Suprapubic skin (tissue), 4 donors: ENCODE measurements around the gene HTR3A. TPM values are rescaled to one million over a fixed set of nuclear protein-coding genes. Genes with fewer than 3 reads are reported as not detected.
"Not testable (repeated sequence)": the region's sequence is repeated elsewhere in the genome, so short reads cannot be mapped to it uniquely, and the experiment has no call there.

ENCODE experiments used
- DNase-seq, 2 donors: peaks; one replicate each; pipeline ENCODE4 v3.0.0-alpha.2; 2019; ENCODE audit warnings: low spot score in 2 of 2
- H3K27ac ChIP-seq: fragments of 200-600 bp; sonication (generic); one replicate; pipeline ENCODE4 v1.5.1; 2019
- H3K27me3 ChIP-seq: fragments of 200-600 bp; sonication (generic); one replicate; pipeline ENCODE4 v1.5.1; 2019
- H3K36me3 ChIP-seq: fragments of 200-600 bp; sonication (generic); one replicate; pipeline ENCODE4 v1.5.1; 2019
- H3K4me1 ChIP-seq: fragments of 200-600 bp; sonication (generic); one replicate; pipeline ENCODE4 v1.5.1; 2019
- H3K4me3 ChIP-seq: fragments of 200-600 bp; sonication (generic); one replicate; pipeline ENCODE4 v1.5.1; 2019; ENCODE audit warnings: mild to moderate bottlenecking
- H3K9me3 ChIP-seq: fragments of 200-600 bp; sonication (generic); one replicate; pipeline ENCODE4 v1.5.1; 2019
- EP300 ChIP-seq: sonication (generic); formaldehyde crosslinking; IDR thresholded peaks from one replicate; pipeline ENCODE4 v1.6.1; 2017; ENCODE audit warnings: antibody characterized with exemption
- POLR2A ChIP-seq, 2 donors: fragments of 450-650 bp; IDR thresholded peaks; one replicate each; pipeline ENCODE4 v1.6.1; 2017; ENCODE audit warnings: antibody characterized with exemption in 2 of 2, mild to moderate bottlenecking in 2 of 2, moderate library complexity in 2 of 2
- POLR2AphosphoS5 ChIP-seq, 3 donors: sonication (generic); formaldehyde crosslinking; IDR thresholded peaks; one replicate each; pipeline ENCODE4 v1.6.1; 2017; ENCODE audit warnings: antibody characterized with exemption in 3 of 3
- WGBS: methylation state at CpG from one replicate; pipeline ENCODE4 v1.1.5; 2018; 5-methylcytosine and 5-hydroxymethylcytosine counted together
- total RNA-seq, 4 donors: library from RNA; depleted of rRNA; stranded (reverse); fragments of >200 nt; gene quantifications; one replicate each; pipeline ENCODE4 v1.1.0, GENCODE V29; 2016
- TF ChIP-seq, protein P1 (sequence below), 2 donors: fragments of 200-600 bp in 1 of 2; fragments of 450-650 bp in 1 of 2; sonication (generic) in 1 of 2; IDR thresholded peaks; one replicate each; pipeline ENCODE4 v1.5.1; 2016 to 2019; ENCODE audit warnings: antibody characterized with exemption in 2 of 2, mild to moderate bottlenecking in 1 of 2, moderate library complexity in 1 of 2

The HTR3A gene
- under 1 TPM in 2 of 4 donors, not detected in 2; 0.68 TPM for total RNA-seq

GRCh38 chr11:113974741-113975470, at the start of gene HTR3A:
HTR3A (plus strand) TSS chr11:113975108; CDS start chr11:113975326, 218 bp downstream.
- H3K27me3 ChIP-seq: peaks cover 38% of the 10 kb centered on the region
- H3K27ac ChIP-seq: no peak within 1 kb of the TSS
- H3K9me3 ChIP-seq: no peaks in the 10 kb centered on the region
- H3K4me3 ChIP-seq: no peak within 1 kb of the TSS
- H3K4me1 ChIP-seq: no peaks in the 10 kb centered on the region
- no peak for DNase-seq
- H3K36me3 ChIP-seq: no peaks in the 10 kb centered on the region
- TF ChIP-seq POLR2A (IDR thresholded peaks at IDR 0.05) (no peak), EP300 (no peak), POLR2AphosphoS5 (IDR thresholded peaks at IDR 0.05) (no peak)
- TF ChIP-seq, protein P1, sequence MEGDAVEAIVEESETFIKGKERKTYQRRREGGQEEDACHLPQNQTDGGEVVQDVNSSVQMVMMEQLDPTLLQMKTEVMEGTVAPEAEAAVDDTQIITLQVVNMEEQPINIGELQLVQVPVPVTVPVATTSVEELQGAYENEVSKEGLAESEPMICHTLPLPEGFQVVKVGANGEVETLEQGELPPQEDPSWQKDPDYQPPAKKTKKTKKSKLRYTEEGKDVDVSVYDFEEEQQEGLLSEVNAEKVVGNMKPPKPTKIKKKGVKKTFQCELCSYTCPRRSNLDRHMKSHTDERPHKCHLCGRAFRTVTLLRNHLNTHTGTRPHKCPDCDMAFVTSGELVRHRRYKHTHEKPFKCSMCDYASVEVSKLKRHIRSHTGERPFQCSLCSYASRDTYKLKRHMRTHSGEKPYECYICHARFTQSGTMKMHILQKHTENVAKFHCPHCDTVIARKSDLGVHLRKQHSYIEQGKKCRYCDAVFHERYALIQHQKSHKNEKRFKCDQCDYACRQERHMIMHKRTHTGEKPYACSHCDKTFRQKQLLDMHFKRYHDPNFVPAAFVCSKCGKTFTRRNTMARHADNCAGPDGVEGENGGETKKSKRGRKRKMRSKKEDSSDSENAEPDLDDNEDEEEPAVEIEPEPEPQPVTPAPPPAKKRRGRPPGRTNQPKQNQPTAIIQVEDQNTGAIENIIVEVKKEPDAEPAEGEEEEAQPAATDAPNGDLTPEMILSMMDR (IDR thresholded peaks at IDR 0.05): no peak
- 25% methylated on average over 10 of the region's 12 CpGs for WGBS

- Histone ChIP-seq H3K27ac (no peak overlapping the region), H3K27me3 (peaks cover 10% of the 10 kb centered on the region), H3K4me3 (no peak overlapping the region), H3K4me1 (no peaks in the 10 kb centered on the region), H3K9me3 (no peaks in the 10 kb centered on the region), H3K36me3 (no peaks in the 10 kb centered on the region)
- no peak for TF ChIP-seq EP300
- no peak for TF ChIP-seq POLR2A (IDR thresholded peaks at IDR 0.05)
- no peak for TF ChIP-seq POLR2AphosphoS5 (IDR thresholded peaks at IDR 0.05)
- TF ChIP-seq, protein P1 (IDR thresholded peaks at IDR 0.05): no peak
- DNase-seq: peak in 1 of 2 donors; percentile 38
- WGBS: 45% methylated on average over 12 of the region's 12 CpGs
These were observed 48.4 kb upstream of the HTR3A start for GRCh38 chr11:113926273-113927197.

DNA sequence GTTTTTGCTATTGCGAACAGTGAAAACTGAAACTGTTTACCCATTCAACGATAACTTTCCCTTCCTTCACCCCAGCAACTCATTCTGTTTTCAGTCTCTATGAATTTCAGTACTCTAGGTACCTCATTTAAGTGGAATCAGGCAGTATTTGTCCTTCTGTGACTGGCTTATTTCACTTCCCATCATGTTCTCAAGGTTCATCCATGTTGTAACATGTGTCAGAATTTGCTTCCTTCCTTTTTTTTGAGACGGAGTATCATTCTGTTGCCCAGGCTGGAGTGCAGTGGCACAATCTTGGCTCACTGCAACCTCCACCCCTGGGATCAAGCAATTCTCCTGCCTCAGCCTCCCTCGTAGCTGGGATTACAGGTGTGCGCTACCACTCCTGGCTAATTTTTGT, 46.6 kb upstream of the HTR3A start:
- Histone ChIP-seq H3K27ac (no peak overlapping the region), H3K27me3 (no peaks in the 10 kb centered on the region), H3K9me3 (no peaks in the 10 kb centered on the region), H3K4me3 (no peak overlapping the region), H3K4me1 (no peaks in the 10 kb centered on the region), H3K36me3 (no peaks in the 10 kb centered on the region)
- WGBS: 89% methylated on average over 5 of the region's 5 CpGs
- no peak for DNase-seq
- TF ChIP-seq POLR2A (IDR thresholded peaks at IDR 0.05): no peak
- TF ChIP-seq POLR2AphosphoS5 (IDR thresholded peaks at IDR 0.05): no peak
- no peak for TF ChIP-seq EP300
- TF ChIP-seq, protein P1 (IDR thresholded peaks at IDR 0.05): no peak

- Histone ChIP-seq H3K9me3 (no peaks in the 10 kb centered on the region), H3K27me3 (peaks cover 9% of the 10 kb centered on the region), H3K4me1 (no peaks in the 10 kb centered on the region), H3K4me3 (no peak overlapping the region), H3K36me3 (no peaks in the 10 kb centered on the region), H3K27ac (no peak overlapping the region)
- TF ChIP-seq EP300 (no peak), POLR2AphosphoS5 (IDR thresholded peaks at IDR 0.05) (no peak), POLR2A (IDR thresholded peaks at IDR 0.05) (no peak)
- TF ChIP-seq, protein P1 (IDR thresholded peaks at IDR 0.05): no peak
- peak in 1 of 2 donors; percentile 18 for DNase-seq
- 76% methylated on average over 7 of the region's 7 CpGs for WGBS
These were observed 42.1 kb upstream of the HTR3A start for GRCh38 chr11:113932788-113933187.

DNA sequence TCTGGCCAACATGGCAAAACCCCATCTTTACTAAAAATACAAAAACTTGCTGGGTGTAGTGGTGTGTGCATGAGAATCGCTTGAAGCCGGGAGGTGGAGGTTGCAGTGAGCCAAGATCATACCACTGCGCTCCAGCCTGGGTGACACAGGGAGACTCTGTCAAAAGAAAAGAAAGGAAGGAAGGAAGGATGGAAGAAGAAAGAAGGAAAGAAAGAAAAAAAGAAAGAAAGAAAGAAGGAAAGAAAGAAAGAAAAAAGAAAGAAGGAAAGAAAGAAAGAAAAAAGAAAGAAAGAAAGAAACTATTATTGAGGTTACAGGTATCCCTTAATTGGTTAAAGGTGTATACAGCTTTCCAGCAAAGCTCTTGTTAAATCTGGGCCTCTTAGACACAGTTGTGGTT, 40.7 kb upstream of the HTR3A start:
- 93% methylated on average over 3 of the region's 3 CpGs for WGBS
- H3K9me3 ChIP-seq: not testable (repeated sequence)

More for the DNA sequence above, 40.7 kb upstream of the HTR3A start:
- not testable (repeated sequence) for H3K4me3 ChIP-seq, H3K27ac ChIP-seq, H3K4me1 ChIP-seq, H3K36me3 ChIP-seq, DNase-seq, H3K27me3 ChIP-seq
